ENCODE results near the gene NOVA2.

DNA sequence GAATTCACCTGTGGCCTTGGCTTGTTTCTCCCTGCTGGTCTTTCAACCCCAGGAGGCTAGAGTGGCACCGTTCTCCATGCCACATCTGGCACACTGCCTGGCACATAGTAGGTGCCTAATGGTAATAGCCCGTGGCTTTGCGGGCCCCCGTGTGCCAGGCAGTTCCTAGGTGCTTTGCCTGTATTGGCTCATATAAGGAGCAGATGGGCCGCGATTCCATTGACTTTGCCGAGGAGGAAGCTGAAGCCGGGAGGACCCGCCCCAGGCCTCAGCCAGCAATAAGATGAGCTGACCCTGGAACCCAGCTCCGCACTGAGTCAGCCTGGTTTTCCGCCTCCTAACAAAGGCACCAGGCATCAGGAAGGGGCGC lies 48.4 kb upstream of the NOVA2 start:
- TF ChIP-seq CTCF (IDR thresholded peaks at IDR 0.05), result no peak
- TF ChIP-seq POLR2AphosphoS5 (IDR thresholded peaks at IDR 0.05), result no peak
